ENCODE data around the gene KIF1A. TPM values are rescaled to one million over a fixed set of nuclear protein-coding genes. Genes with fewer than 3 reads are reported as not detected.
A peak's percentile ranks its signal among the peaks of the same experiment; 100 is the strongest.

KIF1A gene
- total RNA-seq, 1 experiment from 2014 or later, result not detected

- Histone ChIP-seq H3K79me2 (ENCODE audit: low read length) (no peaks in the 10 kb centered on the region), H3F3A (ENCODE audit: low read length, unreplicated experiment) (no peaks in the 10 kb centered on the region), H3K4me1 (ENCODE audit: insufficient read depth, low read length) (no peaks in the 10 kb centered on the region; the same call in 1 of the 2 replicates), H3K4me2 (ENCODE audit: low read length) (no peak overlapping the region), H2AFZ (ENCODE audit: low read length) (no peak overlapping the region), H4K20me1 (ENCODE audit: low read length) (no peaks in the 10 kb centered on the region), H3K9me3 (ENCODE audit: low read length) (no peaks in the 10 kb centered on the region), H3K27ac (ENCODE audit: low read length) (no peak overlapping the region), H3K36me3 (ENCODE audit: low read depth, low read length) (no peaks in the 10 kb centered on the region), H3K4me3 (ENCODE audit: low read length) (no peak overlapping the region), H3K9ac (ENCODE audit: low read length) (no peak overlapping the region), H3K9me2 (replicated peaks; ENCODE audit: low read length) (no peaks in the 10 kb centered on the region), H3K27me3 (ENCODE audit: low read length) (peaks cover 29% of the 10 kb centered on the region)
- POLR2A ChIA-PET (ENCODE audit: unreplicated experiment), result no interaction called here
- intact Hi-C loops (cut with micrococcal nuclease), result loop anchor here (1.0 to 2.0 kb wide), 2 partner anchors 30 to 326 kb away; no protein-coding TSS in a partner anchor
- ATAC-seq (peak; percentile 96), DNase-seq (peak; percentile 73)
- BruUV-seq (replicated peaks), result no TSS peak
- TF ChIP-seq EZH2phosphoT487 (IDR thresholded peaks at IDR 0.05; ENCODE audit: borderline replicate concordance, low read length), result no peak
- no peak for TF ChIP-seq EZH2 (IDR thresholded peaks at IDR 0.05; ENCODE audit: low read length, unreplicated experiment)
- TF ChIP-seq CTCF (conservative IDR thresholded peaks at IDR 0.05; ENCODE audit: low read depth, low read length), result peak; percentile 69
- CTCF ChIA-PET, result interaction anchor here (0.6 to 1.5 kb wide), 11 partner anchors 10 to 479 kb away, joined by 3 to 13 read pairs (median 3); no protein-coding TSS in a partner anchor
Measured at GRCh38 chr2:240840435-240841060, 20.5 kb upstream of the KIF1A start.

DNA sequence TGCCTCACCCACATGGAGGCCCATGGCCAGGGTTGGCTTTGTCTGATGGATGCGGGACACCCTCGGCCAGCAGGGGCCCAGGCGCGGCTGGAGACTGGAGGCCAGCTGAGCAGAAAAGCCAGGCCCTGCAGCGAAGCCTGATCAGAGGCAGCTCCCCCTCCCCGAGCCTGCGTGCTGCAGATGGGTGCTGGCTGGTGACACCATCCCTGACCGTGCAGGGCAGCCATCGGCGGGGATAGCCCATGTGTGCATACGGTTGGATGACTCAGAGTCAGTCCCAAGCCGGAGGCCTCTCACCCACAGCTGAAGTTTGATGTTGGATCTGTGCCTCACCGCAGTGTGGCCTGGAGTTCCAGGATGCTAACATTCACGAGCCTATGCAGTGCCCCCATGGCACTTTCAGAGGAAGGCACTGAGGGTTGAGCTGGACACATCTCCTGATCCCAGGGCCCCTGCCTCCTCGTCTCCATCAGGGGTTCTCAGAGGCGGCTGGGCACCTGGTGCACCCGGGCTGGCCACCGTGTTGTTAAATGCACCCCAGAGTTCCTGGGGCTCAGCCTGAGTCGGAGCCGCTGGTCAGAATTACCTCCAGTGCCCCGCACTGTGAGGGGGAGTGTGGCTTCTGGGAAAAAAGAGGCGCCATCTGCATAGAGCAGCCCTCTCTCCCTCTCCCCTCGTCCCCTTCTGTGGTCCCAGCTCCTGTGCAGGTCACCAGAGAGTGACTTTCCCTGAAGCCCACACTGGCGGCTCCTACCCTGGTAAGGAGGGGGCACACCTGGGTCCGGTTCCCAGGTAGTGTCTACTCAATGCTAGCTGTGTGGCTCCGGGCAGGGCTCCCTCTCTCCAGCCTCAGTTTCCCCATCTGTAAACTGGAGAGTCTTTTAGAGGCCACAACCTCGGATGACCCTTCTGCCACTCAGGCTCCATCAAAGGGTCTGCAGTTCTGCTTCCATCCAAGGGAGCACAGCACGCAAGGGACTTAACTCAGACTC lies 19.4 kb upstream of the KIF1A start:
- no peak overlapping the region for H2AFZ ChIP-seq (ENCODE audit: low read length)
- no peaks in the 10 kb centered on the region; the same call in 1 of the 2 replicates for H3K4me1 ChIP-seq (ENCODE audit: insufficient read depth, low read length)
- no peaks in the 10 kb centered on the region for H3K79me2 ChIP-seq (ENCODE audit: low read length)
- no peaks in the 10 kb centered on the region for H3K36me3 ChIP-seq (ENCODE audit: low read depth, low read length)
- H3K4me3 ChIP-seq (ENCODE audit: low read length), result no peak overlapping the region
- no peaks in the 10 kb centered on the region for H3F3A ChIP-seq (ENCODE audit: low read length, unreplicated experiment)
- no peak overlapping the region for H3K9ac ChIP-seq (ENCODE audit: low read length)
- ChIA-PET POLR2A (ENCODE audit: unreplicated experiment) (no interaction called here), CTCF (interaction anchor here (1.1 to 1.5 kb wide), 6 partner anchors 12 to 273 kb away, joined by 3 to 13 read pairs (median 4); no protein-coding TSS in a partner anchor)
- no peak overlapping the region for H3K27ac ChIP-seq (ENCODE audit: low read length)
- TF ChIP-seq EZH2 (IDR thresholded peaks at IDR 0.05; ENCODE audit: low read length, unreplicated experiment), result no peak
- H3K9me3 ChIP-seq (ENCODE audit: low read length), result no peaks in the 10 kb centered on the region
- H3K9me2 ChIP-seq (replicated peaks; ENCODE audit: low read length), result no peaks in the 10 kb centered on the region
- no peaks in the 10 kb centered on the region for H4K20me1 ChIP-seq (ENCODE audit: low read length)
- ATAC-seq (peak; percentile 41), DNase-seq (peak; percentile 45)
- intact Hi-C loops (cut with micrococcal nuclease), result loop anchor here (1.0 to 2.0 kb wide), 2 partner anchors 29 to 325 kb away; no protein-coding TSS in a partner anchor
- no peak overlapping the region for H3K4me2 ChIP-seq (ENCODE audit: low read length)
- BruUV-seq (replicated peaks), result no TSS peak
- peaks cover 25% of the 10 kb centered on the region for H3K27me3 ChIP-seq (ENCODE audit: low read length)

GRCh38 chr2:240837621-240838020 lies 17.6 kb upstream of the KIF1A start:
- no peak for ATAC-seq
- no peak for TF ChIP-seq EZH2phosphoT487 (IDR thresholded peaks at IDR 0.05; ENCODE audit: borderline replicate concordance, low read length)
- no peak for TF ChIP-seq EZH2 (IDR thresholded peaks at IDR 0.05; ENCODE audit: low read length, unreplicated experiment)
- Histone ChIP-seq H3K9me2 (replicated peaks; ENCODE audit: low read length) (no peaks in the 10 kb centered on the region), H3K4me2 (ENCODE audit: low read length) (no peak overlapping the region), H4K20me1 (ENCODE audit: low read length) (no peaks in the 10 kb centered on the region), H2AFZ (ENCODE audit: low read length) (no peak overlapping the region), H3F3A (ENCODE audit: low read length, unreplicated experiment) (no peaks in the 10 kb centered on the region), H3K27ac (ENCODE audit: low read length) (no peak overlapping the region), H3K9me3 (ENCODE audit: low read length) (no peaks in the 10 kb centered on the region), H3K27me3 (ENCODE audit: low read length) (peaks cover 13% of the 10 kb centered on the region), H3K4me3 (ENCODE audit: low read length) (no peak overlapping the region), H3K79me2 (ENCODE audit: low read length) (no peaks in the 10 kb centered on the region), H3K9ac (ENCODE audit: low read length) (no peak overlapping the region), H3K4me1 (ENCODE audit: insufficient read depth, low read length) (no peaks in the 10 kb centered on the region; the same call in 1 of the 2 replicates), H3K36me3 (ENCODE audit: low read depth, low read length) (no peaks in the 10 kb centered on the region)
- CTCF ChIA-PET, result interaction anchor here (0.5 kb wide), 1 partner anchor 269 kb away, joined by 3 read pairs; the partner anchor contains the start of gene RNPEPL1
- DNase-seq, result no peak
- intact Hi-C loops (cut with micrococcal nuclease), result no loop called here
- BruUV-seq (replicated peaks), result no TSS peak
- POLR2A ChIA-PET (ENCODE audit: unreplicated experiment), result no interaction called here
